Smooth muscle cell (in vitro differentiated cells): ENCODE data around the gene PTPRT. TPM values are rescaled to one million over a fixed set of nuclear protein-coding genes. Genes with fewer than 3 reads are reported as not detected.

Source experiments
- DNase-seq: peaks from one replicate; lab custom pipeline; 2025; ENCODE audit not compliant: unreplicated experiment; lab: John Stamatoyannopoulos, UW
- H2AFZ ChIP-seq: fragments of 200-600 bp; sonication (generic); 2 replicates; pipeline ENCODE4 v1.6.0; 2016; ENCODE audit warnings: antibody characterized with exemption, low read depth, mild to moderate bottlenecking
- H3F3A ChIP-seq: fragments of 200-600 bp; sonication (generic); 2 replicates; pipeline ENCODE4 v1.6.0; 2017; ENCODE audit warnings: antibody characterized with exemption, low read depth
- H3K27ac ChIP-seq: fragments of 200-600 bp; sonication (generic); 2 replicates; pipeline ENCODE4 v1.5.1; 2016; ENCODE audit warnings: low read depth, mild to moderate bottlenecking
- H3K27me3 ChIP-seq: fragments of 200-600 bp; sonication (generic); 2 replicates; pipeline ENCODE4 v1.6.1; 2016; ENCODE audit warnings: low read depth, mild to moderate bottlenecking
- H3K36me3 ChIP-seq: fragments of 200-600 bp; sonication (generic); 2 replicates; pipeline ENCODE4 v1.5.1; 2016; ENCODE audit warnings: low read depth
- H3K4me1 ChIP-seq: fragments of 200-600 bp; sonication (generic); 2 replicates; pipeline ENCODE4 v1.5.1; 2016; ENCODE audit warnings: low read depth
- H3K4me2 ChIP-seq: fragments of 200-600 bp; sonication (generic); 2 replicates; pipeline ENCODE4 v1.6.0; 2016; ENCODE audit warnings: mild to moderate bottlenecking
- H3K4me3 ChIP-seq: fragments of 200-600 bp; sonication (generic); 2 replicates; pipeline ENCODE4 v1.5.1; 2016; ENCODE audit warnings: mild to moderate bottlenecking
- H3K79me2 ChIP-seq: fragments of 200-600 bp; sonication (generic); 2 replicates; pipeline ENCODE4 v1.6.0; 2016; ENCODE audit warnings: low read depth, mild to moderate bottlenecking
- H3K9ac ChIP-seq: fragments of 200-600 bp; sonication (generic); 2 replicates; pipeline ENCODE4 v1.6.0; 2016; ENCODE audit warnings: low read depth
- H3K9me3 ChIP-seq: fragments of 200-600 bp; sonication (generic); replicated peaks from 2 replicates; pipeline ENCODE4 v1.5.1; 2016; ENCODE audit warnings: low read depth
- H4K20me1 ChIP-seq: fragments of 200-600 bp; sonication (generic); 2 replicates; pipeline ENCODE4 v1.6.0; 2016; ENCODE audit warnings: low read depth
- WGBS: methylation state at CpG from one replicate; pipeline ENCODE4 v1.1.7; 2016; ENCODE audit warnings: low lambda C conversion rate; 5-methylcytosine and 5-hydroxymethylcytosine counted together
- polyA plus RNA-seq: library from polyadenylated mRNA; unstranded; fragments of >200 nt; fragmentation: Nextera tagmentation; extraction: Ambion mirVana; gene quantifications from 2 replicates; pipeline ENCODE4 v1.2.1, GENCODE V29; 2016
- total RNA-seq: library from RNA; depleted of rRNA; stranded (reverse); fragments of >200 nt; gene quantifications from 2 replicates; pipeline ENCODE4 v1.2.3, GENCODE V29; 2014
- TF ChIP-seq, protein P1 (sequence below): fragments of 200-600 bp; sonication (generic); IDR thresholded peaks from 2 replicates; pipeline ENCODE4 v1.5.1; 2017; ENCODE audit warnings: borderline replicate concordance, mild to moderate bottlenecking, antibody characterized with exemption; ENCODE audit not compliant: insufficient read depth, poor library complexity, severe bottlenecking

PTPRT gene
- total and polyA plus RNA-seq, 2 experiments from 2014 or later: 0.99 to 2.1 TPM

- Histone ChIP-seq H2AFZ (no peak overlapping the region), H4K20me1 (no peaks in the 10 kb centered on the region), H3K9ac (no peak overlapping the region), H3K36me3 (no peaks in the 10 kb centered on the region), H3K4me1 (no peaks in the 10 kb centered on the region), H3K9me3 (no peaks in the 10 kb centered on the region), H3K27ac (no peak overlapping the region), H3F3A (no peaks in the 10 kb centered on the region), H3K79me2 (no peaks in the 10 kb centered on the region), H3K27me3 (no peaks in the 10 kb centered on the region), H3K4me2 (no peak overlapping the region), H3K4me3 (no peak overlapping the region)
- 51% methylated on average over 5 of the region's 5 CpGs for WGBS
- no peak for DNase-seq
- TF ChIP-seq, protein P1, sequence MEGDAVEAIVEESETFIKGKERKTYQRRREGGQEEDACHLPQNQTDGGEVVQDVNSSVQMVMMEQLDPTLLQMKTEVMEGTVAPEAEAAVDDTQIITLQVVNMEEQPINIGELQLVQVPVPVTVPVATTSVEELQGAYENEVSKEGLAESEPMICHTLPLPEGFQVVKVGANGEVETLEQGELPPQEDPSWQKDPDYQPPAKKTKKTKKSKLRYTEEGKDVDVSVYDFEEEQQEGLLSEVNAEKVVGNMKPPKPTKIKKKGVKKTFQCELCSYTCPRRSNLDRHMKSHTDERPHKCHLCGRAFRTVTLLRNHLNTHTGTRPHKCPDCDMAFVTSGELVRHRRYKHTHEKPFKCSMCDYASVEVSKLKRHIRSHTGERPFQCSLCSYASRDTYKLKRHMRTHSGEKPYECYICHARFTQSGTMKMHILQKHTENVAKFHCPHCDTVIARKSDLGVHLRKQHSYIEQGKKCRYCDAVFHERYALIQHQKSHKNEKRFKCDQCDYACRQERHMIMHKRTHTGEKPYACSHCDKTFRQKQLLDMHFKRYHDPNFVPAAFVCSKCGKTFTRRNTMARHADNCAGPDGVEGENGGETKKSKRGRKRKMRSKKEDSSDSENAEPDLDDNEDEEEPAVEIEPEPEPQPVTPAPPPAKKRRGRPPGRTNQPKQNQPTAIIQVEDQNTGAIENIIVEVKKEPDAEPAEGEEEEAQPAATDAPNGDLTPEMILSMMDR: no peak
These were observed 446.8 kb downstream of the PTPRT start for GRCh38 chr20:42742926-42743325.

GRCh38 chr20:42741906-42742305 is 447.8 kb downstream of the PTPRT start:
- Histone ChIP-seq H3K27me3 (no peaks in the 10 kb centered on the region), H3K9ac (no peak overlapping the region), H3F3A (no peaks in the 10 kb centered on the region), H3K27ac (no peak overlapping the region), H3K4me1 (no peaks in the 10 kb centered on the region), H3K9me3 (no peaks in the 10 kb centered on the region), H3K79me2 (no peaks in the 10 kb centered on the region), H3K4me2 (no peak overlapping the region), H3K36me3 (no peaks in the 10 kb centered on the region), H2AFZ (no peak overlapping the region), H3K4me3 (no peak overlapping the region), H4K20me1 (no peaks in the 10 kb centered on the region)
- WGBS: 90% methylated on average over 4 of the region's 4 CpGs
- no peak for DNase-seq
- TF ChIP-seq, protein P1: no peak

GRCh38 chr20:42740226-42740870 is 449.4 kb downstream of the PTPRT start:
- H3K9me3 ChIP-seq: no peaks in the 10 kb centered on the region
- no peak overlapping the region for H3K27ac ChIP-seq
- WGBS: 87% methylated on average over 6 of the region's 6 CpGs
- no peaks in the 10 kb centered on the region for H3K79me2 ChIP-seq
- no peak overlapping the region for H2AFZ ChIP-seq
- no peaks in the 10 kb centered on the region for H3K36me3 ChIP-seq
- no peaks in the 10 kb centered on the region for H3K4me1 ChIP-seq
- no peak overlapping the region for H3K4me3 ChIP-seq
- no peaks in the 10 kb centered on the region for H4K20me1 ChIP-seq
- no peak for DNase-seq
- no peaks in the 10 kb centered on the region for H3F3A ChIP-seq
- H3K4me2 ChIP-seq: no peak overlapping the region
- TF ChIP-seq, protein P1: no peak
- H3K9ac ChIP-seq: no peak overlapping the region
- no peaks in the 10 kb centered on the region for H3K27me3 ChIP-seq

GRCh38 chr20:42739683-42740082 is 450.0 kb downstream of the PTPRT start:
- no peak overlapping the region for H3K9ac ChIP-seq
- DNase-seq: no peak
- 89% methylated on average over 3 of the region's 3 CpGs for WGBS
- H3F3A ChIP-seq: no peaks in the 10 kb centered on the region
- H3K9me3 ChIP-seq: no peaks in the 10 kb centered on the region
- TF ChIP-seq, protein P1: no peak
- H3K4me1 ChIP-seq: no peaks in the 10 kb centered on the region
- H3K79me2 ChIP-seq: no peaks in the 10 kb centered on the region
- no peak overlapping the region for H2AFZ ChIP-seq
- H4K20me1 ChIP-seq: no peaks in the 10 kb centered on the region
- no peak overlapping the region for H3K27ac ChIP-seq
- H3K27me3 ChIP-seq: no peaks in the 10 kb centered on the region
- no peak overlapping the region for H3K4me2 ChIP-seq
- H3K4me3 ChIP-seq: no peak overlapping the region
- H3K36me3 ChIP-seq: no peaks in the 10 kb centered on the region
